ENCODE results near the gene ARID5A. TPM values are rescaled to one million over a fixed set of nuclear protein-coding genes. Genes with fewer than 3 reads are reported as not detected.

ARID5A gene
- total RNA-seq, 2 donors from 2014 or later: 152 to 231 TPM

- H3K4me1 ChIP-seq (ENCODE audit: control insufficient read depth in 1 of 2, low read depth in 2 of 2): peaks cover 0 to 20% of the 10 kb centered on the region in 2 donors
- DNase-seq (ENCODE audit: low spot score): no peak
- H3K36me3 ChIP-seq: no peaks in the 10 kb centered on the region
- no peak overlapping the region for H3K4me3 ChIP-seq
- H3K27ac ChIP-seq: no peak overlapping the region
- no peak for ATAC-seq (ENCODE audit: insufficient number of reproducible peaks, low FRiP score, low read depth)
- no peak for TF ChIP-seq CTCF (IDR thresholded peaks at IDR 0.05)
- H3K27me3 ChIP-seq (replicated peaks; ENCODE audit: insufficient read depth): no peaks in the 10 kb centered on the region
- no peaks in the 10 kb centered on the region for H3K9me3 ChIP-seq
Observed at GRCh38 chr2:96558061-96558460, 21.5 kb downstream of the ARID5A start.

GRCh38 chr2:96558485-96558884, 21.9 kb downstream of the ARID5A start:
- H3K4me3 ChIP-seq: no peak overlapping the region
- no peaks in the 10 kb centered on the region for H3K36me3 ChIP-seq
- no peak for DNase-seq (ENCODE audit: low spot score)
- TF ChIP-seq CTCF (IDR thresholded peaks at IDR 0.05): no peak
- no peak for ATAC-seq (ENCODE audit: insufficient number of reproducible peaks, low FRiP score, low read depth)
- H3K27me3 ChIP-seq (replicated peaks; ENCODE audit: insufficient read depth): no peaks in the 10 kb centered on the region
- peaks cover 0 to 16% of the 10 kb centered on the region in 2 donors for H3K4me1 ChIP-seq (ENCODE audit: control insufficient read depth in 1 of 2, low read depth in 2 of 2)
- no peaks in the 10 kb centered on the region for H3K9me3 ChIP-seq
- H3K27ac ChIP-seq: no peak overlapping the region

GRCh38 chr2:96564026-96564425, 27.5 kb downstream of the ARID5A start:
- Histone ChIP-seq H3K27ac (no peak overlapping the region), H3K4me1 (ENCODE audit: control insufficient read depth in 1 of 2, low read depth in 2 of 2) (no peaks in the 10 kb centered on the region), H3K36me3 (no peaks in the 10 kb centered on the region), H3K9me3 (no peaks in the 10 kb centered on the region), H3K4me3 (no peak overlapping the region), H3K27me3 (replicated peaks; ENCODE audit: insufficient read depth) (no peaks in the 10 kb centered on the region)
- no peak for DNase-seq (ENCODE audit: low spot score)
- TF ChIP-seq CTCF (IDR thresholded peaks at IDR 0.05): no peak
- ATAC-seq (ENCODE audit: insufficient number of reproducible peaks, low FRiP score, low read depth): no peak

GRCh38 chr2:96564563-96564962, 28.0 kb downstream of the ARID5A start:
- no peaks in the 10 kb centered on the region for H3K9me3 ChIP-seq
- ATAC-seq (ENCODE audit: insufficient number of reproducible peaks, low FRiP score, low read depth) (no peak), DNase-seq (ENCODE audit: low spot score) (no peak)
- H3K4me3 ChIP-seq: no peak overlapping the region
- no peak overlapping the region for H3K27ac ChIP-seq
- no peak for TF ChIP-seq CTCF (IDR thresholded peaks at IDR 0.05)
- H3K4me1 ChIP-seq (ENCODE audit: control insufficient read depth in 1 of 2, low read depth in 2 of 2): no peaks in the 10 kb centered on the region
- no peaks in the 10 kb centered on the region for H3K36me3 ChIP-seq
- no peaks in the 10 kb centered on the region for H3K27me3 ChIP-seq (replicated peaks; ENCODE audit: insufficient read depth)

GRCh38 chr2:96565111-96565510, 28.6 kb downstream of the ARID5A start:
- no peaks in the 10 kb centered on the region for H3K4me1 ChIP-seq (ENCODE audit: control insufficient read depth in 1 of 2, low read depth in 2 of 2)
- no peaks in the 10 kb centered on the region for H3K36me3 ChIP-seq
- DNase-seq (ENCODE audit: low spot score) (no peak), ATAC-seq (ENCODE audit: insufficient number of reproducible peaks, low FRiP score, low read depth) (no peak)
- H3K27me3 ChIP-seq (replicated peaks; ENCODE audit: insufficient read depth): no peaks in the 10 kb centered on the region
- no peaks in the 10 kb centered on the region for H3K9me3 ChIP-seq
- H3K27ac ChIP-seq: no peak overlapping the region
- no peak for TF ChIP-seq CTCF (IDR thresholded peaks at IDR 0.05)
- no peak overlapping the region for H3K4me3 ChIP-seq

Measured in thoracic aorta (tissue), 2 donors.